Measurements from ENCODE around the gene PTTG1IP. TPM values are rescaled to one million over a fixed set of nuclear protein-coding genes. Genes with fewer than 3 reads are reported as not detected.

Gene PTTG1IP
- total RNA-seq, 1 donor from 2014 or later: 205 TPM

- H3K27ac Mint-ChIP-seq: no peak overlapping the region
- no peaks in the 10 kb centered on the region for H3K9me3 Mint-ChIP-seq
- peaks cover 3% of the 10 kb centered on the region for H3K4me1 Mint-ChIP-seq
- H3K27me3 Mint-ChIP-seq (ENCODE audit: low read depth): peaks cover 15% of the 10 kb centered on the region
- no peak for DNase-seq (ENCODE audit: low spot score in 2 of 2, unreplicated experiment in 2 of 2)
- TF ChIP-seq CTCF (IDR thresholded peaks at IDR 0.05; ENCODE audit: unreplicated experiment): no peak
- no peak overlapping the region for H3K4me3 Mint-ChIP-seq
- H3K36me3 Mint-ChIP-seq: no peaks in the 10 kb centered on the region
These were observed 21.3 kb upstream of the PTTG1IP start for GRCh38 chr21:44894687-44895302.

- Mint-ChIP-seq H3K9me3 (no peaks in the 10 kb centered on the region), H3K27me3 (ENCODE audit: low read depth) (peaks cover 15% of the 10 kb centered on the region), H3K27ac (no peak overlapping the region), H3K36me3 (no peaks in the 10 kb centered on the region), H3K4me1 (peaks cover 3% of the 10 kb centered on the region), H3K4me3 (no peak overlapping the region)
- TF ChIP-seq CTCF (IDR thresholded peaks at IDR 0.05; ENCODE audit: unreplicated experiment): no peak
- no peak for DNase-seq (ENCODE audit: low spot score in 2 of 2, unreplicated experiment in 2 of 2)
These were observed 20.6 kb upstream of the PTTG1IP start for GRCh38 chr21:44893948-44894656.

- TF ChIP-seq CTCF (IDR thresholded peaks at IDR 0.05; ENCODE audit: unreplicated experiment): no peak
These were observed 19.7 kb upstream of the PTTG1IP start for GRCh38 chr21:44893278-44893556.

GRCh38 chr21:44892536-44893277, 19.2 kb upstream of the PTTG1IP start:
- no peaks in the 10 kb centered on the region for H3K9me3 Mint-ChIP-seq
- TF ChIP-seq CTCF (IDR thresholded peaks at IDR 0.05; ENCODE audit: unreplicated experiment): peak; percentile 79
- H3K27me3 Mint-ChIP-seq (ENCODE audit: low read depth): peaks cover 11% of the 10 kb centered on the region
- peak in 1 of 2 experiments; percentile 75 for DNase-seq (ENCODE audit: low spot score in 2 of 2, unreplicated experiment in 2 of 2)
- no peaks in the 10 kb centered on the region for H3K36me3 Mint-ChIP-seq
- no peak overlapping the region for H3K27ac Mint-ChIP-seq
- no peak overlapping the region for H3K4me3 Mint-ChIP-seq
- H3K4me1 Mint-ChIP-seq: no peaks in the 10 kb centered on the region

More at GRCh38 chr21:44893278-44893556, 19.7 kb upstream of the PTTG1IP start:
- Mint-ChIP-seq H3K4me1 (no peaks in the 10 kb centered on the region), H3K9me3 (no peaks in the 10 kb centered on the region), H3K4me3 (no peak overlapping the region), H3K27me3 (ENCODE audit: low read depth) (peaks cover 11% of the 10 kb centered on the region), H3K36me3 (no peaks in the 10 kb centered on the region), H3K27ac (no peak overlapping the region)
- DNase-seq (ENCODE audit: low spot score in 2 of 2, unreplicated experiment in 2 of 2): no peak

- Mint-ChIP-seq H3K4me3 (no peak overlapping the region), H3K27ac (no peak overlapping the region), H3K36me3 (no peaks in the 10 kb centered on the region), H3K9me3 (no peaks in the 10 kb centered on the region), H3K27me3 (ENCODE audit: low read depth) (peaks cover 11% of the 10 kb centered on the region), H3K4me1 (no peaks in the 10 kb centered on the region)
- DNase-seq (ENCODE audit: low spot score in 2 of 2, unreplicated experiment in 2 of 2): no peak
- no peak for TF ChIP-seq CTCF (IDR thresholded peaks at IDR 0.05; ENCODE audit: unreplicated experiment)
These were observed 18.6 kb upstream of the PTTG1IP start for GRCh38 chr21:44892095-44892494.

All from mesothelial cell of epicardium (in vitro differentiated cells).